Naive thymus-derived CD8-positive, alpha-beta T cell (primary cell): Measurements from ENCODE around the gene PLAC1. TPM values are rescaled to one million over a fixed set of nuclear protein-coding genes. Genes with fewer than 3 reads are reported as not detected.

Experiments used
- ATAC-seq, 2 donors: fragments of 150-1000 bp; cut with Tn5 transposase in 1 of 2; sonication (Bioruptor Pico), chemical (Tn5 transposase) in 1 of 2; 1 replicate in 1 of 2; 2 replicates in 1 of 2; pipeline ENCODE4 v1.10.0; 2021; ENCODE audit warnings: mild to moderate bottlenecking in 2 of 2, moderate library complexity in 2 of 2
- POLR2A ChIA-PET: fragments of 350-600 bp; sonication (Branson Sonifier 250); formaldehyde crosslinking; loops from one replicate; lab custom pipeline; 2021; ENCODE audit warnings: antibody characterized with exemption; lab: Charles Lee
- DNase-seq, 10 donors: peaks; one replicate each; pipeline versions ENCODE4 v3.0.0 to v3.0.0-alpha.2; 2020 to 2022
- H3K27ac Mint-ChIP-seq, 10 donors: one replicate each; pipeline ENCODE4 v1.8.0; 2020 to 2022; ENCODE audit warnings: mild to moderate bottlenecking in 10 of 10, mixed read lengths in 10 of 10, moderate library complexity in 4 of 10, inconsistent platforms in 1 of 10
- H3K27me3 Mint-ChIP-seq, 5 donors: one replicate each; pipeline ENCODE4 v1.8.0; 2021 to 2022; ENCODE audit warnings: mixed read lengths in 5 of 5
- H3K36me3 Mint-ChIP-seq, 3 donors: one replicate each; pipeline ENCODE4 v1.8.0; 2020 to 2022; ENCODE audit warnings: mixed read lengths in 3 of 3, mild to moderate bottlenecking in 2 of 3, inconsistent platforms in 1 of 3
- H3K4me1 Mint-ChIP-seq, 4 donors: one replicate each; pipeline ENCODE4 v1.8.0; 2021 to 2022; ENCODE audit warnings: mixed read lengths in 4 of 4
- H3K4me3 Mint-ChIP-seq, 10 donors: one replicate each; pipeline ENCODE4 v1.8.0; 2020 to 2022; ENCODE audit warnings: mild to moderate bottlenecking in 10 of 10, mixed read lengths in 10 of 10, moderate library complexity in 6 of 10, inconsistent platforms in 1 of 10
- H3K9me3 Mint-ChIP-seq, 9 donors: one replicate each; pipeline ENCODE4 v1.8.0; 2020 to 2022; ENCODE audit warnings: mixed read lengths in 9 of 9, mild to moderate bottlenecking in 3 of 9, inconsistent platforms in 1 of 9, moderate library complexity in 1 of 9
- polyA plus RNA-seq, 3 donors: library from polyadenylated mRNA; unstranded; fragments of 300-500 nt; fragmentation: Illumina TruSeq; gene quantifications; one replicate each; pipeline ENCODE4 v1.2.3, GENCODE V29; 2021
- total RNA-seq, 8 experiments: library from RNA in 2 of 8; stranded (reverse) in 2 of 8; gene quantifications; one replicate each; pipeline ENCODE4 v1.2.3 and lab custom pipeline; 2021 to 2026

PLAC1 gene, protein sequence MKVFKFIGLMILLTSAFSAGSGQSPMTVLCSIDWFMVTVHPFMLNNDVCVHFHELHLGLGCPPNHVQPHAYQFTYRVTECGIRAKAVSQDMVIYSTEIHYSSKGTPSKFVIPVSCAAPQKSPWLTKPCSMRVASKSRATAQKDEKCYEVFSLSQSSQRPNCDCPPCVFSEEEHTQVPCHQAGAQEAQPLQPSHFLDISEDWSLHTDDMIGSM
- total RNA-seq, result not detected
- polyA plus RNA-seq, result not detected
- total RNA-seq (lab: John Stamatoyannopoulos, UW), result 0 to 0.09 (median 0) reads per million in 6 experiments

DNA sequence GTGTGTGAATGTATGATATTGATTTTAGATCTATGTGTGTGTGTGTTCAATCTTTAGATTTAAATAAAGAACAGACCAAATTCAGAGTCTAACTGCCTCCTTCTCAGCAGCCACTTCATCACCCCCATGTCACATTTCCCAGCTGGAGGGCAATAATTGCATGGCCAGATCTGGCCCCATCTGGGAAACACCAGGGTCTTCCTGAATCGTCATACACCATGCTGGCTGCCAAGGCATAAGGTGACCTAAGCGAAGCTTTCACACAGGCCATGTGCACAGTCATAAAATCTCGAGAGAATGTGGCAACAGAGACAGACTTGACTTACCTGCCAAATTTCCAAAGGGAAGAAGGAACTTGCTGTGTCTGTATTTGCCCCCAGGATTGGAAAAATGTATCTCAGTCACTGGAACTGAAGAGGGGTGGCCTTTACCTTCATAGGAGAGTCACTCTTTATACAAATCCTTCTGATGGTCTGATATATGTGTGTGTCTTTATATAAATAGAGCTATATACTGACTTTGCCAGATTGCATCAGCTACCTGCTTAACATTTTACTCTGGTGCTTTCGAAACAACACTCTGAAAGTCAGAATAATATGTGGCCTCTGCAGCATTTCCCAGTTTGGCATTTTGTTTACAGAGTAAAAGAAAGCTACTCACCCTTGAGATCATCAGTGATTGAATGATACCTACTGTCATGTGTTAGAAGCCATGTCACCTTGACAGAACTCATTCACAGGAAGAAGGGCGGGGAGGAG lies at the start of gene PLAC1:
Gene PLAC1 (minus strand): TSS at position 470 of the 758 bp plus-strand sequence. CDS start 91,789 bp downstream, outside the sequence.
- Mint-ChIP-seq H3K36me3 (no peaks in the 10 kb centered on the region), H3K9me3 (no peaks in the 10 kb centered on the region), H3K27ac (no peak within 1 kb of the TSS), H3K4me1 (no peaks in the 10 kb centered on the region), H3K4me3 (no peak within 1 kb of the TSS), H3K27me3 (peaks cover 0 to 8% (median 0%) of the 10 kb centered on the region in 5 donors)
- no peak for ATAC-seq
- POLR2A ChIA-PET, result no interaction called here
- DNase-seq, result no peak

- Mint-ChIP-seq H3K9me3 (no peaks in the 10 kb centered on the region), H3K36me3 (no peaks in the 10 kb centered on the region), H3K4me3 (no peak overlapping the region), H3K27ac (no peak overlapping the region), H3K4me1 (no peaks in the 10 kb centered on the region), H3K27me3 (peaks cover 0 to 2% (median 0%) of the 10 kb centered on the region in 5 donors)
- no peak for DNase-seq
- no peak for ATAC-seq
- POLR2A ChIA-PET, result no interaction called here
These were observed 47.9 kb upstream of the PLAC1 start for GRCh38 chrX:134706138-134706537.

DNA sequence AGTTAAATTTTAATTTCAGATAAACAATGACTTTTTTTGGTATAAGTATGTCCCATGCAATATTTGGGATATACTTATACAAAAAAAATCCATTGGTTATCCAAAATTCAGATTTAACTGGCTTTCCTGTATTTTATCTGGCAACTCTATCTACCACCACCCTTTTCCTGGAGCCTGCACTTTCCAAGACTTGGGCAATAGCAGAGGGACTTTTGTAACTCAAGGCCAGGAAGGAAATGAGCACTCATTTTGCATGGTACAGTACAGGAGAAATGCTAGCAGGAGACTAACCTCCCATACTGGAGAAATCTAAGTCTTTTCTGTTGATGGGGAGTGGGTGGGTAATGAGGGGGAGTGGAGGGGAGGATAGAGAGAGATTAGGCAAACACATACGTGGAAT lies 37.7 kb upstream of the PLAC1 start:
- ATAC-seq (no peak), DNase-seq (no peak)
- H3K9me3 Mint-ChIP-seq, result peaks cover 0 to 1% (median 0%) of the 10 kb centered on the region in 9 donors
- no peak overlapping the region for H3K4me3 Mint-ChIP-seq
- H3K36me3 Mint-ChIP-seq, result peaks cover 0 to 5% (median 0%) of the 10 kb centered on the region in 3 donors
- POLR2A ChIA-PET, result no interaction called here
- no peak overlapping the region for H3K27ac Mint-ChIP-seq
- peaks cover 0 to 5% (median 0%) of the 10 kb centered on the region in 5 donors for H3K27me3 Mint-ChIP-seq
- H3K4me1 Mint-ChIP-seq, result no peaks in the 10 kb centered on the region

- Mint-ChIP-seq H3K4me3 (no peak overlapping the region), H3K9me3 (peaks cover 0 to 1% (median 0%) of the 10 kb centered on the region in 9 donors), H3K4me1 (no peaks in the 10 kb centered on the region), H3K36me3 (no peaks in the 10 kb centered on the region), H3K27ac (no peak overlapping the region), H3K27me3 (peaks cover 0 to 5% (median 0%) of the 10 kb centered on the region in 5 donors)
- POLR2A ChIA-PET, result no interaction called here
- DNase-seq (no peak), ATAC-seq (no peak)
These were observed 36.4 kb upstream of the PLAC1 start for GRCh38 chrX:134694333-134695322.

DNA sequence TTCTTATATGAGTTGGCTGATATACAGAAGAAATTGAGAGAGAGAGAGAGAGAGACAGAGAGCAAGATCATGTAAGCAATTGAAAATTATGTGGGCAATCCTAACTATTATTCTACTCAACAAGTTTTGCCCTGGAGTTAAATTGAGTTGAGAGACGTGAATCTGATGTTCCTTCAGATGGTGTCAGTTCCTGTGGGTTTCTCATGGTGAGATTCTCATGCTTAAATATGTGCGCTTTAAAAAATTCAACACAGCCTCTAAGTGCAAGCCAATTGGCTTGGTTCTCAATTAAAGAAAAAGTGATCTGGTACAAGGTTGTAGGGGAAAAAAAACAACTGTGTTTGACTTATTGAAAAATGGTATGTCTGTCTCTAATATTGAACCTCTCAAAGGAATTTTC lies 35.4 kb upstream of the PLAC1 start:
- no peaks in the 10 kb centered on the region for H3K4me1 Mint-ChIP-seq
- no peaks in the 10 kb centered on the region for H3K36me3 Mint-ChIP-seq
- H3K4me3 Mint-ChIP-seq, result no peak overlapping the region
- no peak for ATAC-seq
- DNase-seq, result no peak
- peaks cover 0 to 1% (median 0%) of the 10 kb centered on the region in 9 donors for H3K9me3 Mint-ChIP-seq
- H3K27me3 Mint-ChIP-seq, result peaks cover 0 to 5% (median 0%) of the 10 kb centered on the region in 5 donors
- no peak overlapping the region for H3K27ac Mint-ChIP-seq
- POLR2A ChIA-PET, result no interaction called here

GRCh38 chrX:134692990-134693389 lies 34.7 kb upstream of the PLAC1 start:
- Mint-ChIP-seq H3K4me3 (no peak overlapping the region), H3K9me3 (no peaks in the 10 kb centered on the region), H3K27ac (no peak overlapping the region), H3K4me1 (no peaks in the 10 kb centered on the region), H3K27me3 (peaks cover 0 to 5% (median 0%) of the 10 kb centered on the region in 5 donors), H3K36me3 (no peaks in the 10 kb centered on the region)
- DNase-seq (no peak), ATAC-seq (no peak)
- POLR2A ChIA-PET, result no interaction called here

- no peak overlapping the region for H3K4me3 Mint-ChIP-seq
- POLR2A ChIA-PET, result no interaction called here
- peaks cover 0 to 5% (median 0%) of the 10 kb centered on the region in 5 donors for H3K27me3 Mint-ChIP-seq
- ATAC-seq, result no peak
- H3K36me3 Mint-ChIP-seq, result no peaks in the 10 kb centered on the region
- no peaks in the 10 kb centered on the region for H3K9me3 Mint-ChIP-seq
- no peak for DNase-seq
- H3K4me1 Mint-ChIP-seq, result no peaks in the 10 kb centered on the region
- no peak overlapping the region for H3K27ac Mint-ChIP-seq
These were observed 34.0 kb upstream of the PLAC1 start for GRCh38 chrX:134692233-134692632.

- H3K27ac Mint-ChIP-seq, result peak overlapping the region in 1 of 10 donors; percentile 41
- POLR2A ChIA-PET, result no interaction called here
- H3K9me3 Mint-ChIP-seq, result no peaks in the 10 kb centered on the region
- DNase-seq (no peak), ATAC-seq (no peak)
- peaks cover 0 to 5% (median 0%) of the 10 kb centered on the region in 5 donors for H3K27me3 Mint-ChIP-seq
- H3K36me3 Mint-ChIP-seq, result no peaks in the 10 kb centered on the region
- H3K4me3 Mint-ChIP-seq, result no peak overlapping the region
- H3K4me1 Mint-ChIP-seq, result no peaks in the 10 kb centered on the region
These were observed 33.2 kb upstream of the PLAC1 start for GRCh38 chrX:134691453-134691852.

- DNase-seq, result no peak
- peaks cover 0 to 5% (median 0%) of the 10 kb centered on the region in 5 donors for H3K27me3 Mint-ChIP-seq
- ATAC-seq, result no peak
- POLR2A ChIA-PET, result no interaction called here
- no peaks in the 10 kb centered on the region for H3K9me3 Mint-ChIP-seq
- no peaks in the 10 kb centered on the region for H3K4me1 Mint-ChIP-seq
- no peak overlapping the region for H3K27ac Mint-ChIP-seq
- no peak overlapping the region for H3K4me3 Mint-ChIP-seq
- H3K36me3 Mint-ChIP-seq, result no peaks in the 10 kb centered on the region
These were observed 30.6 kb upstream of the PLAC1 start for GRCh38 chrX:134688839-134689238.

DNA sequence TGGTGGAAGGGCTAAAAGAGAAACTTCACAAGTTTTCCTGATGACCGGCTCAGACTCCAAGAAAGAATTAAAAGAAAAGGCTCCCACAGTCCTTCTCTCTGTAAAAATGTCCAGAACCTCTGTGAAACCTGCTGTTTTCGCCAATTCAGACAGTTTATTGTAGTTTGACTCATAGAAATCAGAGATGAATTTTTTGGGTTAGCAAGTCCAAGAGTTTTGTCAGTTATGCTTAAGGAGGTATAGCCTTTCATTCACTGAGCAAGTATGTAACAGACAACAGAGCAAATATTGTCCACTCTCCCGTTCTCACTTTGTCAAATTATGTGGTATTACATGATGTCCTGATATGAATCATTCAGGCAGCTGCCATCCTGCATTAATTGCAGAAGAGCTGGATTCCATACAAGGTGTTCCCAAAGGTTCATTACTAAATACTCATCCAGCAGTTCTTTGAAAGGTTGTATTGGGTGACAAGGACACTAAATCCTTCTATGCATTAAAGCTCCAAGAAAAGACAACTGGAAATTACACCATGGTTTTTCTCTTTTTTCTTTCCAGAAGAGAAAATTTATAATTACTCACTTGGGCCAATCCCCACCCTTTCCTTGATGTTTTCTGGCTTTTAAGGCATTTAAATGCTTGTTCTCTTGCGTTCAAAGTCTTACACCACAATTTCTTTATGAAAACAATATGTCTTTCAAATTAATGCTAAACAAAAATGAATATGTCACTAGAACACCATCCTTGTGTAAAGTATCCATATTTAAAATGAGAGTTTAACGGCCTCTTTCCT lies 30.0 kb upstream of the PLAC1 start:
- no peaks in the 10 kb centered on the region for H3K9me3 Mint-ChIP-seq

DNA sequence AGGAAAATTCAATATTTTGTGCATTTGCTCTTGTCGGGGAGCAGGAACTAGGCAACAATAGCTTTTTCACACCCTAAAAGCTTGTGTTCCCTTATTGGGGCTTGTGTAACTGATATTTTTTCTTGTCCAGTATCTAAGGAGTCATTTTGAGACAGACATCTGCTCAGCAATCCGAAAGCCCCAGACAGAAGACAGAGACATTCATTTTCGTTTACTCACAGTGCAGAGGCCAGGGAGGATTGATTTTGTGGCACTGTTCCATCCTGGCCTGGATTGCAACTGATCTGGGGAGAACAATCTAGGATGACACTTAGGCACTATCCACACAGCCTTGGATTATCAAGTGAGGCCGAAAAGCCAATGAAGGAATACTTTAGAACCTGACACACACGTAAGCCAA lies 27.4 kb upstream of the PLAC1 start:
- H3K4me1 Mint-ChIP-seq, result no peaks in the 10 kb centered on the region
- no peak overlapping the region for H3K4me3 Mint-ChIP-seq
- peaks cover 0 to 2% (median 0%) of the 10 kb centered on the region in 5 donors for H3K27me3 Mint-ChIP-seq
- H3K9me3 Mint-ChIP-seq, result no peaks in the 10 kb centered on the region
- no peak overlapping the region for H3K27ac Mint-ChIP-seq
- DNase-seq (no peak), ATAC-seq (no peak)
- no peaks in the 10 kb centered on the region for H3K36me3 Mint-ChIP-seq
- POLR2A ChIA-PET, result no interaction called here

More for the DNA sequence above, 30.0 kb upstream of the PLAC1 start:
- Mint-ChIP-seq H3K36me3 (no peaks in the 10 kb centered on the region), H3K4me3 (no peak overlapping the region), H3K4me1 (no peaks in the 10 kb centered on the region), H3K27me3 (peaks cover 0 to 5% (median 0%) of the 10 kb centered on the region in 5 donors), H3K27ac (no peak overlapping the region)
- POLR2A ChIA-PET, result no interaction called here
- no peak for DNase-seq
- ATAC-seq, result no peak

- ATAC-seq, result no peak
- DNase-seq, result no peak
- POLR2A ChIA-PET, result interaction anchor here (0.7 kb wide), 1 partner anchor 10 kb away, joined by 3 read pairs; no protein-coding TSS in a partner anchor
- Mint-ChIP-seq H3K4me1 (no peaks in the 10 kb centered on the region), H3K27me3 (peaks cover 0 to 2% (median 0%) of the 10 kb centered on the region in 5 donors), H3K9me3 (no peaks in the 10 kb centered on the region), H3K4me3 (no peak overlapping the region), H3K36me3 (no peaks in the 10 kb centered on the region), H3K27ac (no peak overlapping the region)
These were observed 26.7 kb upstream of the PLAC1 start for GRCh38 chrX:134684956-134685355.
